Measurements from ENCODE around the gene WFS1. TPM values are rescaled to one million over a fixed set of nuclear protein-coding genes. Genes with fewer than 3 reads are reported as not detected.

WFS1 gene
- total and polyA plus RNA-seq, 2 of the 4 experiments (the other 2 are of a cell fraction) = 9.7 to 42.4 TPM

- H4K8ac ChIP-seq (ENCODE audit: low read depth in 2 of 2, low read length in 2 of 2) = no peak overlapping the region
- H3K9ac ChIP-seq (ENCODE audit: low read depth, low read length) = no peak overlapping the region
- ChIA-PET CTCF (interaction anchor here (3.6 to 3.7 kb wide), 2 partner anchors 76 to 80 kb away, joined by 40 to 43 read pairs; no protein-coding TSS in a partner anchor), POLR2A (ENCODE audit: unreplicated experiment) (no interaction called here)
- H2AK5ac ChIP-seq (ENCODE audit: low read depth, low read length) = no peak overlapping the region
- no peaks in the 10 kb centered on the region for H3K9me1 ChIP-seq (ENCODE audit: insufficient read depth, low read length)
- intact Hi-C loops (cut with micrococcal nuclease) = no loop called here
- no TSS peak for BruUV-seq (replicated peaks)
- no peaks in the 10 kb centered on the region for H3K9me3 ChIP-seq (ENCODE audit: control insufficient read depth, insufficient read depth, low read length)
- in situ Hi-C loops (cut with MboI; ENCODE audit: low sequenced_read_pairs) = loop anchor here (5.0 to 10.0 kb wide), 2 partner anchors 75 to 293 kb away; no protein-coding TSS in a partner anchor
- H2AFZ ChIP-seq (replicated peaks; ENCODE audit: low read length, poor library complexity) = no peak overlapping the region
- H3K4ac ChIP-seq (ENCODE audit: low read depth, low read length) = no peak overlapping the region
- H3K14ac ChIP-seq (replicated peaks; ENCODE audit: low read depth, low read length) = no peak overlapping the region
- no peak overlapping the region for H3K56ac ChIP-seq (ENCODE audit: extremely low read depth, insufficient read depth, low read length)
- DNase-seq = no peak
- no peak overlapping the region for H4K5ac ChIP-seq (ENCODE audit: low read depth, low read length)
- TF ChIP-seq USF2 (IDR thresholded peaks at IDR 0.05; ENCODE audit: low read depth, low read length) (no peak), CHD1 (IDR thresholded peaks at IDR 0.05; ENCODE audit: low read depth, low read length) (no peak), RCOR1 (IDR thresholded peaks at IDR 0.05; ENCODE audit: insufficient replicate concordance, low read length) (no peak), MAFK (IDR thresholded peaks at IDR 0.05; ENCODE audit: low read depth, low read length) (no peak), ELK1 (IDR thresholded peaks at IDR 0.05; ENCODE audit: borderline replicate concordance, low read depth, low read length) (no peak)
- H3K18ac ChIP-seq (ENCODE audit: low read depth, low read length) = no peak overlapping the region
- no peak for ATAC-seq (ENCODE audit: low read depth)
- H4K20me1 ChIP-seq (ENCODE audit: insufficient read depth, low read length) = no peaks in the 10 kb centered on the region
- H3K4me1 ChIP-seq (ENCODE audit: control insufficient read depth, insufficient read depth, low read length) = no peaks in the 10 kb centered on the region
- H2BK5ac ChIP-seq (ENCODE audit: low read depth, low read length, poor library complexity, severe bottlenecking) = no peak overlapping the region
- no peak overlapping the region for H3K27ac ChIP-seq (ENCODE audit: insufficient read depth, low read length)
- H3K79me1 ChIP-seq (ENCODE audit: low read depth in 1 of 2, low read length in 2 of 2) = no peaks in the 10 kb centered on the region
- no peak overlapping the region for H3K4me2 ChIP-seq (ENCODE audit: low read depth, low read length)
- no peak overlapping the region for H3K4me3 ChIP-seq (ENCODE audit: insufficient read depth, low read depth, low read length)
- H3K36me3 ChIP-seq (ENCODE audit: control insufficient read depth, insufficient read depth, low read length) = no peaks in the 10 kb centered on the region
- no peak overlapping the region for H2BK15ac ChIP-seq (ENCODE audit: low read depth, low read length)
- 50% methylated on average over 7 of the region's 8 CpGs; no CpG with 5 or more reads in 1 of the 2 experiments for WGBS, 2 experiments (ENCODE audit: extremely low coverage in 2 of 2, insufficient read length in 1 of 2)
- peaks cover 39% of the 10 kb centered on the region for H3K27me3 ChIP-seq (ENCODE audit: control insufficient read depth, insufficient read depth, low read length)
- H4K91ac ChIP-seq (ENCODE audit: insufficient read depth, low read depth, low read length) = no peak overlapping the region
- no peak overlapping the region for H2BK120ac ChIP-seq (ENCODE audit: low read depth, low read length)
- no peak overlapping the region for H2AK9ac ChIP-seq (replicated peaks; ENCODE audit: low read depth, low read length, poor library complexity)
- H2BK20ac ChIP-seq (ENCODE audit: low read depth, low read length) = no peak overlapping the region
- dilution Hi-C loops (cut with HindIII; ENCODE audit: low sequenced_read_pairs, unreplicated experiment) = no loop called here
- H3K23ac ChIP-seq (ENCODE audit: low read depth, low read length) = no peak overlapping the region
These were observed 17.6 kb upstream of the WFS1 start for GRCh38 chr4:6252051-6252450.

Data from IMR-90 (cell line).